ENCODE results near the gene SLC6A18.
"Not testable (repeated sequence)": the region's sequence is repeated elsewhere in the genome, so short reads cannot be mapped to it uniquely, and the experiment has no call there.

The SLC6A18 gene

GRCh38 chr5:1278656-1279442, 53.7 kb downstream of the SLC6A18 start:
- no peak for DNase-seq

- DNase-seq, result no peak
Measured at GRCh38 chr5:1279443-1280151, 54.4 kb downstream of the SLC6A18 start.

- no peak for DNase-seq
Measured at GRCh38 chr5:1280177-1281037, 55.2 kb downstream of the SLC6A18 start.

GRCh38 chr5:1281038-1281882, 56.1 kb downstream of the SLC6A18 start:
- no peak for DNase-seq

GRCh38 chr5:1282131-1282992, 57.2 kb downstream of the SLC6A18 start:
- DNase-seq, result no peak

GRCh38 chr5:1282993-1283728, 58.0 kb downstream of the SLC6A18 start:
- not testable (repeated sequence) for DNase-seq

- not testable (repeated sequence) for DNase-seq
Measured at GRCh38 chr5:1283729-1284041, 58.5 kb downstream of the SLC6A18 start.

- not testable (repeated sequence) for DNase-seq
Measured at GRCh38 chr5:1284336-1284970, 59.3 kb downstream of the SLC6A18 start.

- DNase-seq, result no peak
Measured at GRCh38 chr5:1285141-1285540, 60.0 kb downstream of the SLC6A18 start.

- DNase-seq, result no peak
Measured at GRCh38 chr5:1285883-1286291, 60.7 kb downstream of the SLC6A18 start.

- no peak for DNase-seq
Measured at GRCh38 chr5:1288439-1289335, 63.5 kb downstream of the SLC6A18 start.

- not testable (repeated sequence) for DNase-seq
Measured at GRCh38 chr5:1289559-1289958, 64.4 kb downstream of the SLC6A18 start.

- not testable (repeated sequence) for DNase-seq
Measured at GRCh38 chr5:1290956-1291355, 65.8 kb downstream of the SLC6A18 start.

- no peak for DNase-seq
Measured at GRCh38 chr5:1291611-1292080, 66.5 kb downstream of the SLC6A18 start.

- DNase-seq, result no peak
Measured at GRCh38 chr5:1292139-1292538, 67.0 kb downstream of the SLC6A18 start.

GRCh38 chr5:1292846-1293415, 67.8 kb downstream of the SLC6A18 start:
- DNase-seq, result no peak

GRCh38 chr5:1293416-1294205, 68.4 kb downstream of the SLC6A18 start:
- no peak for DNase-seq

Data from stimulated activated CD4-positive, alpha-beta T cell treated with anti-CD3 and anti-CD28 coated beads, Interleukin-2, amount 100 ng/mL, for 48 hours (primary cell).